GM18511 (cell line): ENCODE data around the gene ARMH1.
"Not testable (repeated sequence)": the region's sequence is repeated elsewhere in the genome, so short reads cannot be mapped to it uniquely, and the experiment has no call there.

Source experiments
- ATAC-seq: cut with Tn5 transposase; IDR thresholded peaks from one replicate; pipeline ENCODE4 v1.9.1; 2021; ENCODE audit warnings: mild to moderate bottlenecking, moderate library complexity; ENCODE audit not compliant: unreplicated experiment

The ARMH1 gene

GRCh38 chr1:44693159-44693558 lies 18.6 kb downstream of the ARMH1 start:
- ATAC-seq: no peak

GRCh38 chr1:44693900-44694299 lies 19.4 kb downstream of the ARMH1 start:
- no peak for ATAC-seq

GRCh38 chr1:44694863-44695478 lies 20.5 kb downstream of the ARMH1 start:
- peak; percentile 69 for ATAC-seq

GRCh38 chr1:44695671-44696070 lies 21.2 kb downstream of the ARMH1 start:
- ATAC-seq: no peak

GRCh38 chr1:44696101-44696500 lies 21.6 kb downstream of the ARMH1 start:
- no peak for ATAC-seq

- peak; percentile 60 for ATAC-seq
These were observed 22.4 kb downstream of the ARMH1 start for GRCh38 chr1:44696789-44697345.

- ATAC-seq: no peak
These were observed 23.6 kb downstream of the ARMH1 start for GRCh38 chr1:44698138-44698537.

GRCh38 chr1:44699375-44699774 lies 24.9 kb downstream of the ARMH1 start:
- ATAC-seq: not testable (repeated sequence)

GRCh38 chr1:44700573-44700972 lies 26.1 kb downstream of the ARMH1 start:
- no peak for ATAC-seq

- no peak for ATAC-seq
These were observed 26.6 kb downstream of the ARMH1 start for GRCh38 chr1:44701141-44701573.

- ATAC-seq: no peak
These were observed 31.0 kb downstream of the ARMH1 start for GRCh38 chr1:44705470-44705869.

- no peak for ATAC-seq
These were observed 31.4 kb downstream of the ARMH1 start for GRCh38 chr1:44705938-44706337.

- no peak for ATAC-seq
These were observed 32.8 kb downstream of the ARMH1 start for GRCh38 chr1:44707112-44707881.

GRCh38 chr1:44707959-44708831 lies 33.7 kb downstream of the ARMH1 start:
- no peak for ATAC-seq

GRCh38 chr1:44713321-44713781 lies 38.8 kb downstream of the ARMH1 start:
- ATAC-seq: peak; percentile 78

GRCh38 chr1:44714532-44714931 lies 40.0 kb downstream of the ARMH1 start:
- ATAC-seq: no peak

GRCh38 chr1:44714944-44715571 lies 40.5 kb downstream of the ARMH1 start:
- no peak for ATAC-seq

- ATAC-seq: no peak
These were observed 42.6 kb downstream of the ARMH1 start for GRCh38 chr1:44717156-44717555.

GRCh38 chr1:44717653-44718052 lies 43.1 kb downstream of the ARMH1 start:
- no peak for ATAC-seq

- ATAC-seq: no peak
These were observed 43.6 kb downstream of the ARMH1 start for GRCh38 chr1:44718091-44718490.

GRCh38 chr1:44719318-44719717 lies 44.8 kb downstream of the ARMH1 start:
- no peak for ATAC-seq
